HepG2 (cell line): ENCODE results near the gene C16orf78. TPM values are rescaled to one million over a fixed set of nuclear protein-coding genes. Genes with fewer than 3 reads are reported as not detected.

Experiments
- AFF4 ChIP-seq: sonication (generic); formaldehyde crosslinking; IDR thresholded peaks from 2 replicates; pipeline ENCODE4 v1.4.0; 2020; ENCODE audit warnings: missing genetic modification reagents
- CAMTA2 ChIP-seq: sonication (generic); formaldehyde crosslinking; IDR thresholded peaks from 2 replicates; pipeline ENCODE4 v1.4.0; 2020; ENCODE audit warnings: mild to moderate bottlenecking, missing genetic modification reagents, borderline replicate concordance
- MYC ChIP-seq: sonication (generic); formaldehyde crosslinking; IDR thresholded peaks from 2 replicates; pipeline ENCODE4 v1.9.0; 2021; ENCODE audit warnings: missing genetic modification reagents, borderline replicate concordance
- NR2F2 ChIP-seq: IDR thresholded peaks from 2 replicates; pipeline ENCODE4 v1.6.1; 2012; ENCODE audit warnings: low read depth, inconsistent platforms, borderline replicate concordance
- RFX5 ChIP-seq: IDR thresholded peaks from 2 replicates; pipeline ENCODE4 v1.6.1; 2011; ENCODE audit warnings: low read depth, low read length, improper control_type of control experiment
- RNF219 ChIP-seq: sonication (generic); formaldehyde crosslinking; IDR thresholded peaks from 2 replicates; pipeline ENCODE4 v1.5.0; 2020; ENCODE audit warnings: mild to moderate bottlenecking, missing genetic modification reagents
- WIZ ChIP-seq: sonication (generic); formaldehyde crosslinking; IDR thresholded peaks from 2 replicates; pipeline ENCODE4 v1.5.1; 2020; ENCODE audit warnings: mild to moderate bottlenecking, missing genetic modification reagents
- ZNF253 ChIP-seq: sonication (generic); formaldehyde crosslinking; IDR thresholded peaks from 2 replicates; pipeline ENCODE4 v1.8.0; 2022; ENCODE audit warnings: mild to moderate bottlenecking, missing genetic modification reagents, borderline replicate concordance
- ZNF296 ChIP-seq: sonication (generic); formaldehyde crosslinking; conservative IDR thresholded peaks from 2 replicates; pipeline ENCODE4 v1.5.0; 2020; ENCODE audit warnings: mild to moderate bottlenecking, missing genetic modification reagents
- polyA plus RNA-seq, 8 experiments: library from polyadenylated mRNA; depleted of rRNA in 3 of 8; stranded (reverse) in 7 of 8; unstranded in 1 of 8; fragments of >200 nt; fragmentation: Illumina TruSeq in 4 of 8; extraction: Trizol in 4 of 8; gene quantifications; 2 replicates each; pipeline versions ENCODE4 v1.2.1 to v1.2.3, GENCODE V29; 2011 to 2016; ENCODE audit warnings: low read depth in 4 of 8, missing spikeins in 1 of 8, mixed read lengths in 1 of 8; ENCODE audit not compliant: insufficient read depth in 1 of 8
- total RNA-seq, 5 experiments: library from RNA; depleted of rRNA; stranded (reverse); fragments of >200 nt; fragmentation: Illumina TruSeq; extraction: Trizol; gene quantifications; 2 replicates each; pipeline ENCODE4 v1.2.3, GENCODE V29; 2016; ENCODE audit warnings: low read depth in 1 of 5

C16orf78 gene
- total and polyA plus RNA-seq, 2 of the 13 experiments (the other 11 are each of a cell fraction or from before 2014, with no cell fraction given): not detected

GRCh38 chr16:49427771-49428170 is 54.2 kb downstream of the C16orf78 start (continued):
- TF ChIP-seq CAMTA2 (CRISPR knock-in tag): no peak
- TF ChIP-seq RFX5: no peak
- no peak for TF ChIP-seq RNF219 (CRISPR knock-in tag)
- TF ChIP-seq MYC (CRISPR knock-in tag): no peak
- no peak for TF ChIP-seq AFF4 (CRISPR knock-in tag)
- no peak for TF ChIP-seq NR2F2
- no peak for TF ChIP-seq WIZ (CRISPR knock-in tag)
- no peak for TF ChIP-seq ZNF253 (CRISPR knock-in tag)
- TF ChIP-seq ZNF296 (CRISPR knock-in tag): no peak
- TF ChIP-seq, all 625 proteins: peak for 0
